Neural cell (in vitro differentiated cells): Measurements from ENCODE around the gene OAS3. TPM values are rescaled to one million over a fixed set of nuclear protein-coding genes. Genes with fewer than 3 reads are reported as not detected.
"Not testable (repeated sequence)": the region's sequence is repeated elsewhere in the genome, so short reads cannot be mapped to it uniquely, and the experiment has no call there.

Experiments used
- H2AFZ ChIP-seq: fragments of 200-600, 300-800 bp; sonication (generic), shearing (Covaris generic); 2 replicates; pipeline ENCODE4 v1.6.0; 2014; ENCODE audit warnings: low read depth, mild to moderate bottlenecking, antibody characterized with exemption, low read length, moderate library complexity
- H3F3A ChIP-seq: fragments of 200-600 bp; shearing (Covaris generic); 2 replicates; pipeline ENCODE4 v1.6.1; 2016; ENCODE audit warnings: mild to moderate bottlenecking, moderate library complexity, mixed read lengths, antibody characterized with exemption, low read length; ENCODE audit not compliant: insufficient read depth, poor library complexity, severe bottlenecking
- H3K27ac ChIP-seq: fragments of 200-600, 300-800 bp; sonication (generic), shearing (Covaris generic); 2 replicates; pipeline ENCODE4 v1.5.1; 2014; ENCODE audit warnings: mild to moderate bottlenecking, low read length, moderate library complexity
- H3K27me3 ChIP-seq: fragments of 300-800, 200-600 bp; sonication (generic), shearing (Covaris generic); 2 replicates; pipeline ENCODE4 v1.6.0; 2014; ENCODE audit warnings: mild to moderate bottlenecking, low read depth, low read length, moderate library complexity; ENCODE audit not compliant: insufficient read depth
- H3K36me3 ChIP-seq: fragments of 300-800, 200-600 bp; sonication (generic), shearing (Covaris generic); 2 replicates; pipeline ENCODE4 v1.5.1; 2014; ENCODE audit warnings: mild to moderate bottlenecking, antibody characterized with exemption, low read length, moderate library complexity; ENCODE audit not compliant: insufficient read depth
- H3K4me2 ChIP-seq: fragments of 300-800, 200-600 bp; sonication (generic), shearing (Covaris generic); 2 replicates; pipeline ENCODE4 v1.6.0; 2014; ENCODE audit warnings: mild to moderate bottlenecking, low read length
- H3K4me3 ChIP-seq: fragments of 300-800, 200-600 bp; sonication (generic), shearing (Covaris generic); 2 replicates; pipeline ENCODE4 v1.5.1; 2014; ENCODE audit warnings: mild to moderate bottlenecking, low read length, moderate library complexity
- H3K79me2 ChIP-seq: fragments of 200-600 bp; shearing (Covaris generic); replicated peaks from 2 replicates; pipeline ENCODE4 v1.6.0; 2014; ENCODE audit warnings: mild to moderate bottlenecking, low read length, moderate library complexity; ENCODE audit not compliant: insufficient read depth
- H3K9ac ChIP-seq: fragments of 300-800, 200-600 bp; sonication (generic), shearing (Covaris generic); 2 replicates; pipeline ENCODE4 v1.6.1; 2016; ENCODE audit warnings: mild to moderate bottlenecking, low read length, mixed read lengths
- H3K9me2 ChIP-seq: fragments of 200-600 bp; shearing (Covaris generic); 2 replicates; pipeline ENCODE4 v1.6.1; 2016; ENCODE audit warnings: mild to moderate bottlenecking, low read length, mixed read lengths; ENCODE audit not compliant: insufficient read depth
- H3K9me3 ChIP-seq: fragments of 200-600, 300-800 bp; sonication (generic), shearing (Covaris generic); 2 replicates; pipeline ENCODE4 v1.6.1; 2016; ENCODE audit warnings: mild to moderate bottlenecking, mixed run types, low read length, moderate library complexity, mixed read lengths
- H4K20me1 ChIP-seq: fragments of 200-600 bp; shearing (Covaris generic); 2 replicates; pipeline ENCODE4 v1.6.1; 2016; ENCODE audit warnings: mild to moderate bottlenecking, mixed run types; ENCODE audit not compliant: insufficient read depth
- EP300 ChIP-seq: fragments of 450-650 bp; conservative IDR thresholded peaks from 2 replicates; pipeline ENCODE4 v1.6.1; 2014; ENCODE audit warnings: antibody characterized with exemption, mild to moderate bottlenecking, moderate library complexity; ENCODE audit not compliant: poor library complexity, severe bottlenecking
- EZH2 ChIP-seq: fragments of 200-600, 300-800 bp; shearing (Covaris generic), sonication (generic); IDR thresholded peaks from 2 replicates; pipeline ENCODE4 v1.6.1; 2014; ENCODE audit warnings: antibody characterized with exemption, low read length, borderline replicate concordance, mild to moderate bottlenecking; ENCODE audit not compliant: insufficient read depth, poor library complexity, severe bottlenecking
- MXI1 ChIP-seq: fragments of 450-650 bp; conservative IDR thresholded peaks from 2 replicates; pipeline ENCODE4 v1.6.1; 2014; ENCODE audit warnings: antibody characterized with exemption, mild to moderate bottlenecking; ENCODE audit not compliant: poor library complexity, severe bottlenecking
- POLR2AphosphoS5 ChIP-seq: IDR thresholded peaks from 2 replicates; pipeline ENCODE4 v1.6.1; 2012
- RAD21 ChIP-seq: fragments of 450-650 bp; conservative IDR thresholded peaks from 2 replicates; pipeline ENCODE4 v1.6.1; 2014; ENCODE audit warnings: antibody characterized with exemption, mild to moderate bottlenecking, moderate library complexity
- SMC3 ChIP-seq: fragments of 450-650 bp; conservative IDR thresholded peaks from 2 replicates; pipeline ENCODE4 v1.6.1; 2014; ENCODE audit warnings: antibody characterized with exemption, mild to moderate bottlenecking, moderate library complexity; ENCODE audit not compliant: poor library complexity
- TAF1 ChIP-seq: IDR thresholded peaks from 2 replicates; pipeline ENCODE4 v1.6.1; 2012; ENCODE audit warnings: low read depth
- polyA plus RNA-seq: library from polyadenylated mRNA; depleted of rRNA; stranded (reverse); fragments of >200 nt; gene quantifications from 2 replicates; pipeline ENCODE4 v1.2.3, GENCODE V29; 2014
- TF ChIP-seq, protein P1 (sequence below): fragments of 450-650 bp; IDR thresholded peaks from 2 replicates; pipeline ENCODE4 v1.5.1; 2014; ENCODE audit warnings: antibody characterized with exemption, mild to moderate bottlenecking, moderate library complexity; ENCODE audit not compliant: poor library complexity, severe bottlenecking
- TF ChIP-seq, protein P2 (sequence below): IDR thresholded peaks from 2 replicates; pipeline ENCODE4 v1.6.1; 2012; ENCODE audit warnings: borderline replicate concordance

OAS3 gene
- polyA plus RNA-seq, 1 donor from 2014 or later: not detected

DNA sequence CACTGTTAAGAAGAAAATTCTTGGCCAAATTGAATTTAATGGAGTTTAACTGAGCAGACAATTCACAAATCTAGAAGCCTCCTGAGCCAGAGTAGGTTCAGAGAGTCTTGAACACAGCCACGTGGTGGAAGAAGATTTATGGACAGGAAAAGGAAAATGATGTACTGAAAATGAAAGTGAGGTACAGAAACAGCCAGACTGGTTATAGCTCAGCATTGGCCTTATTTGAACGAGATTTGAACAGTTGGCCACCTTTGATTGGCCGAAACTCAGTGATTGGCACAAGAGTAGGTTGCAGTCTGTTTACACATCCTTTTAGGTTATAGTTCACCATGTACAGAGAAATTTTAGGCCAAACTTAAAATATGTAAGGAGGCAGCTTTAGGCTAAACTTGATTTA, 50.0 kb downstream of the OAS3 start:
- no peaks in the 10 kb centered on the region for H4K20me1 ChIP-seq
- no peak overlapping the region for H3K4me2 ChIP-seq
- no peak for TF ChIP-seq EZH2
- TF ChIP-seq TAF1: no peak
- TF ChIP-seq POLR2AphosphoS5: no peak
- no peak for TF ChIP-seq EP300
- no peak for TF ChIP-seq SMC3
- TF ChIP-seq, protein P1, sequence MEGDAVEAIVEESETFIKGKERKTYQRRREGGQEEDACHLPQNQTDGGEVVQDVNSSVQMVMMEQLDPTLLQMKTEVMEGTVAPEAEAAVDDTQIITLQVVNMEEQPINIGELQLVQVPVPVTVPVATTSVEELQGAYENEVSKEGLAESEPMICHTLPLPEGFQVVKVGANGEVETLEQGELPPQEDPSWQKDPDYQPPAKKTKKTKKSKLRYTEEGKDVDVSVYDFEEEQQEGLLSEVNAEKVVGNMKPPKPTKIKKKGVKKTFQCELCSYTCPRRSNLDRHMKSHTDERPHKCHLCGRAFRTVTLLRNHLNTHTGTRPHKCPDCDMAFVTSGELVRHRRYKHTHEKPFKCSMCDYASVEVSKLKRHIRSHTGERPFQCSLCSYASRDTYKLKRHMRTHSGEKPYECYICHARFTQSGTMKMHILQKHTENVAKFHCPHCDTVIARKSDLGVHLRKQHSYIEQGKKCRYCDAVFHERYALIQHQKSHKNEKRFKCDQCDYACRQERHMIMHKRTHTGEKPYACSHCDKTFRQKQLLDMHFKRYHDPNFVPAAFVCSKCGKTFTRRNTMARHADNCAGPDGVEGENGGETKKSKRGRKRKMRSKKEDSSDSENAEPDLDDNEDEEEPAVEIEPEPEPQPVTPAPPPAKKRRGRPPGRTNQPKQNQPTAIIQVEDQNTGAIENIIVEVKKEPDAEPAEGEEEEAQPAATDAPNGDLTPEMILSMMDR: no peak
- TF ChIP-seq, protein P2, sequence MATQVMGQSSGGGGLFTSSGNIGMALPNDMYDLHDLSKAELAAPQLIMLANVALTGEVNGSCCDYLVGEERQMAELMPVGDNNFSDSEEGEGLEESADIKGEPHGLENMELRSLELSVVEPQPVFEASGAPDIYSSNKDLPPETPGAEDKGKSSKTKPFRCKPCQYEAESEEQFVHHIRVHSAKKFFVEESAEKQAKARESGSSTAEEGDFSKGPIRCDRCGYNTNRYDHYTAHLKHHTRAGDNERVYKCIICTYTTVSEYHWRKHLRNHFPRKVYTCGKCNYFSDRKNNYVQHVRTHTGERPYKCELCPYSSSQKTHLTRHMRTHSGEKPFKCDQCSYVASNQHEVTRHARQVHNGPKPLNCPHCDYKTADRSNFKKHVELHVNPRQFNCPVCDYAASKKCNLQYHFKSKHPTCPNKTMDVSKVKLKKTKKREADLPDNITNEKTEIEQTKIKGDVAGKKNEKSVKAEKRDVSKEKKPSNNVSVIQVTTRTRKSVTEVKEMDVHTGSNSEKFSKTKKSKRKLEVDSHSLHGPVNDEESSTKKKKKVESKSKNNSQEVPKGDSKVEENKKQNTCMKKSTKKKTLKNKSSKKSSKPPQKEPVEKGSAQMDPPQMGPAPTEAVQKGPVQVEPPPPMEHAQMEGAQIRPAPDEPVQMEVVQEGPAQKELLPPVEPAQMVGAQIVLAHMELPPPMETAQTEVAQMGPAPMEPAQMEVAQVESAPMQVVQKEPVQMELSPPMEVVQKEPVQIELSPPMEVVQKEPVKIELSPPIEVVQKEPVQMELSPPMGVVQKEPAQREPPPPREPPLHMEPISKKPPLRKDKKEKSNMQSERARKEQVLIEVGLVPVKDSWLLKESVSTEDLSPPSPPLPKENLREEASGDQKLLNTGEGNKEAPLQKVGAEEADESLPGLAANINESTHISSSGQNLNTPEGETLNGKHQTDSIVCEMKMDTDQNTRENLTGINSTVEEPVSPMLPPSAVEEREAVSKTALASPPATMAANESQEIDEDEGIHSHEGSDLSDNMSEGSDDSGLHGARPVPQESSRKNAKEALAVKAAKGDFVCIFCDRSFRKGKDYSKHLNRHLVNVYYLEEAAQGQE: no peak
- TF ChIP-seq MXI1: no peak
- TF ChIP-seq RAD21: no peak
- H3K79me2 ChIP-seq: no peaks in the 10 kb centered on the region
- no peaks in the 10 kb centered on the region for H3K27me3 ChIP-seq
- no peaks in the 10 kb centered on the region for H3K9me2 ChIP-seq
- H3K36me3 ChIP-seq: no peaks in the 10 kb centered on the region
- H3K27ac ChIP-seq: no peak overlapping the region
- H3K4me3 ChIP-seq: no peak overlapping the region
- H3F3A ChIP-seq: no peaks in the 10 kb centered on the region
- no peak overlapping the region for H3K9ac ChIP-seq
- H2AFZ ChIP-seq: no peak overlapping the region
- H3K9me3 ChIP-seq: no peaks in the 10 kb centered on the region

DNA sequence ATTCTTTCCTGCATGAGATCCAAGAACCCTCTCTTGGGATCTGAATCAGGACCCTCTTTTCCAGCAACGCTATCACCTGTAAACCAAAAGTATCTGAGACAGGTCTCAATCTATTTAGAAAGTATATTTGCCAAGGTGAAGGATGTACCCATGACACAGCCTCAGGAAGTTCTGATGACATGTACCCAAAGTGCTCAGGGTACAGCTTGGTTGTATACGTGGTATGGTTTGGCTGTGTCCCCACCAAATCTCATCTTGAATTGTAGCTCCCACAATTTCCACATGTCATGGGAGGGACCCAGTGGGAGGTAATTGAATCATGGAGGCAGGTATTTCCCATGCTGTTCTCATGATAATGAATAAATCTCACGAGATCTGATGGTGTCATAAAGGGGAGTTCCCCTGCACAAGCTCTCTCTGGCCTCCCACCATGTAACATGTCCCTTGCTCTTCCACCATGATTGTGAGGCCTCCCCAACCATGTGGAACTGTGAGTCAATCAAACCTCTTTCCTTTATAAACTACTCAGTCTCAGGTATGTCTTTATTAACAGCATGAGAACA, 50.6 kb downstream of the OAS3 start:
- not testable (repeated sequence) for H3K79me2 ChIP-seq, H3K36me3 ChIP-seq, H3K9ac ChIP-seq, H3K27me3 ChIP-seq, H3K9me2 ChIP-seq, H2AFZ ChIP-seq, H3K4me2 ChIP-seq, H3K27ac ChIP-seq, H3K9me3 ChIP-seq, H4K20me1 ChIP-seq, H3F3A ChIP-seq, H3K4me3 ChIP-seq

DNA sequence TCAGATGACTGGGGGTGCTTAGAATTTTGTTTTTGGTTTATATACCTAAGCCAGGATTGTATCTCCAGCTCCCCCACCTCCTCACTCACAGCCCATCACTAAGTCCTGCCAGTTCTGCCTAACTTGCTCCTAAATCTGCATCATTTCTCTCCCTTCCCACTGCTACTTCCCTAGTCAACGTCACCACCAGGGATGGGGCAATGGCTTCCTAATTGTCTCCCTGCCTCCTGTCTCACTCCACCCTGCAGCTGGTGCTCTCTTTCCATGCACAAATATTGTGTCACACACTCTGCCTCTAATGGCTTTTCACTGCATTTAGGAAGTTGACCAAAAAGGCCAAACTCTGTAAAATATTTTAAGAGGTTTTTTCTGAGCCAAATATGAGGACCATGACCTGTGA, 51.5 kb downstream of the OAS3 start:
- H3F3A ChIP-seq: no peaks in the 10 kb centered on the region
- H3K27me3 ChIP-seq: no peaks in the 10 kb centered on the region
- no peaks in the 10 kb centered on the region for H3K9me3 ChIP-seq
- H3K9me2 ChIP-seq: no peaks in the 10 kb centered on the region
- H2AFZ ChIP-seq: no peak overlapping the region
- no peak overlapping the region for H3K4me2 ChIP-seq
- TF ChIP-seq EP300 (no peak), TAF1 (no peak), MXI1 (no peak), RAD21 (no peak), SMC3 (no peak), EZH2 (no peak), POLR2AphosphoS5 (no peak)
- TF ChIP-seq, protein P1: no peak
- TF ChIP-seq, protein P2: no peak
- H4K20me1 ChIP-seq: no peaks in the 10 kb centered on the region
- no peaks in the 10 kb centered on the region for H3K36me3 ChIP-seq
- no peak overlapping the region for H3K27ac ChIP-seq
- no peak overlapping the region for H3K4me3 ChIP-seq
- no peaks in the 10 kb centered on the region for H3K79me2 ChIP-seq
- H3K9ac ChIP-seq: no peak overlapping the region
